NCI-H526 treated with DMSO at 0.1 percent for 48 hours (cell line): ENCODE measurements around the gene SOST.

ENCODE experiments used
- DNase-seq: peaks from one replicate; lab custom pipeline; 2025; lab: John Stamatoyannopoulos, UW

The SOST gene

GRCh38 chr17:43741636-43742035 is 17.0 kb downstream of the SOST start:
- no peak for DNase-seq

DNA sequence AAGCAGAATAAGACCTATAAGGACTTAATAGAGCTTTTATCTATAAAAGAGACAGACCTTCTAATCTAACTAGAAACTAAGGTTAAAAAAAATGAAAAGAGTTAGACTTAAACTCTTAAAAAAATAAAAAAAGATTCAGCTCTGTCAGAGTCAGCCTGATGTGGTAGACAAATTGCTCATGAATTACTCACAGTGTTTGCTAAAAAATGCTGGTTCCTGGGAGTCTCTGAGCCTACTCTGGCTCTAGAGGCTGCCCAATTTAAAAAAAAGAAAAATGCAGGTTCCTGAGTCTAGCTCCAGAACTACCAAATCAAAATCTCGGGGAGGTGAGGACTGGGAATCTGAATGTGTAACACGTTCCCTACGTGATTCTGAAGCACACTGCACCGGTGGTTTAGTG is 18.1 kb downstream of the SOST start:
- no peak for DNase-seq

GRCh38 chr17:43737722-43738121 is 20.9 kb downstream of the SOST start:
- no peak for DNase-seq

- DNase-seq: no peak
Measured at GRCh38 chr17:43736389-43736788, 22.2 kb downstream of the SOST start.

- DNase-seq: no peak
Measured at GRCh38 chr17:43734376-43734775, 24.2 kb downstream of the SOST start.

DNA sequence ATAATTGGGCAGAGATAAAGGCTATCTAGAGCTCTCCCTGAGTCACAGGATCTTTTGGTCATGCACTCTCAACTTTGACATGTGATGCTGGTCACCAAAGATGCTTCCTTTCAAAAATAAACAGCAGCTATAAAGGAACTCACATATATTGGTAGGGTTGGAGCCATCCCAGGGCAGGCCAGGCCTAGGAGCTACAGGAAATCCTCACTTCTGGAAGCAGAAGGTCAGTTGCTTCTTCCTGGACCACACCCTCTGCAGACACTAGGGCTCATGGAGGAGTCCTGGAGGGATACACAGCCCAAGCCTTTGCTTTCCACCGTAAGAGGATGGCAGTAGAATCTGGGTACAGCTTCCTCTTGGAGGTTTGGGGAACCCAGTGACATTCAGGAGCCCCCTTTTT is 24.6 kb downstream of the SOST start:
- no peak for DNase-seq

GRCh38 chr17:43732958-43733357 is 25.6 kb downstream of the SOST start:
- DNase-seq: no peak

DNA sequence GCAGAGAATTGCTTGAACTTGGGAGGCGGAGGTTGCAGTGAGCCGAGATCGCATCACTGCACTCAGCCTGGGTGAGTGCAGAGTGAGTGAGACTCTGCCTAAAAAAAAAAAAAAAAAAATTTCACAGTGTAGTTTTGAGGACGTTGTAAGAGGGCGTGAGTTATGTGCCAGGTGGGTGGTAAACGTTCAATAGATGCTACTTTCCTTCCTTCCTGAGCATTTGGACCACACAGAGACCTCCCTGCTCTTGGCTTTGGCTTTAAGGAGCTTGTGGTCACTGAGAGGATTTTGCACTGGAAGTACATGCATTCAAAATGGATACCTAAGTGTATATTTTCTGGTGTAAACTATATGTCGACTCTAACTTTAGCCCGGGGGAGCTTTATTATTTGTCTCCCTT is 30.5 kb downstream of the SOST start:
- no peak for DNase-seq

- DNase-seq: no peak
Measured at GRCh38 chr17:43723697-43724359, 34.8 kb downstream of the SOST start.

GRCh38 chr17:43722870-43723665 is 35.5 kb downstream of the SOST start:
- no peak for DNase-seq

- no peak for DNase-seq
Measured at GRCh38 chr17:43722269-43722619, 36.3 kb downstream of the SOST start.

- DNase-seq: no peak
Measured at GRCh38 chr17:43721537-43722268, 36.9 kb downstream of the SOST start.

DNA sequence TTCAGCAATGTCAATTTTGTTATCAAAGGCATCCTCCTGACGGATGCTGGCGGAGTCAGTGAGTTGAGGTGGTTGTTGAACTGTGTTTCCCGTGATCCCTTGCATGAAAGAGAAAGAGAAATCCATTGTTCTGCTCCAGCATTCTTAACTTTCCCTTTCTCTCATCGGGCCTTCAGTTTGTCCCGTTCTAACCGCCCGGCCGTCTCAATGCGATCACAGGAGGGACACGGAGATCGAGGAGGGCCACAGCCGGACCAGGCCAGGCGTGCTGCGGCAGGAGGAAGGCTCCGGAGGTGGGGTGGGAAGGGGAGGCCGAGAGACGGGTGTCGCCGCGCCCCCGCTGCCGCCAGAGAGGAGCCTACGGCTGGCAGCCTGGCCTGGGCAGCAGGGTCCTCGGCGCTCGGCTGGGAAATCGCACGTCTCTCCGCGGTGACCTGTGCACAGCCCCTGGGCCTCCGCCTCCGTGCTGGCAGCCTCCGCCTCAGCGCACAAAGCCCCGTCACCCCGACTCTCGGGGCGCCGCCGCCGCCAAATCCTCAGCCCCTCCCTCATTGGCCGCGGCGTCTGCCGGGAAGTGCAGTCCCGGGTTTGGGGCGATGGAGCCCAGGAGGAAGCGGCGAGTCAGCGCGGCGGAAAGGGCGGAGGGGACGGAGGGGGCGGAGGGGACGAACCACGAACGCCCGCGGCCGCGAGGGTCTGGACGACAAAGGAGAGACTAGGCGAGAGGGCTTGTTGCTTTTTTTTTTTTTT is 38.1 kb downstream of the SOST start:
- DNase-seq: no peak

- no peak for DNase-seq
Measured at GRCh38 chr17:43719578-43719977, 39.0 kb downstream of the SOST start.

DNA sequence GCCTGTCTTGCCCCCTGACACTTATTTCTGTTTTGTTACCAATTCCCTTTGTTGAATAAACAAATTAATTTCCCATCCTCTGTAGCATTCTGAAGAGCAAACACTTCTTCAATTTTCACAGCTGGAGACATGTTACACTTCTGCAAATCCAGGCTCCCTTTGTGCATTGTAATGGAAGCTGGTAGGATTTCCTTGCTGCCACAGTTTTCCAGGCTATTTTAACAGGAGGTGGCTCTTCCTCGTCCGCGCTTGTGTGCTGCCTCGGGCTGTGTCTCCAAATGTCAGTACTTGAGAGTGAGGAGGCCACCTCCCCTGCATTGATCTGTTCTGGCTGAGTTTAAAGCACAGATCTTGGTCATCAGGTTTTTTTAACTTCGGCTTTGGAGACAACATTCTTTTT is 40.0 kb downstream of the SOST start:
- DNase-seq: no peak

- DNase-seq: no peak
Measured at GRCh38 chr17:43717913-43718312, 40.7 kb downstream of the SOST start.

DNA sequence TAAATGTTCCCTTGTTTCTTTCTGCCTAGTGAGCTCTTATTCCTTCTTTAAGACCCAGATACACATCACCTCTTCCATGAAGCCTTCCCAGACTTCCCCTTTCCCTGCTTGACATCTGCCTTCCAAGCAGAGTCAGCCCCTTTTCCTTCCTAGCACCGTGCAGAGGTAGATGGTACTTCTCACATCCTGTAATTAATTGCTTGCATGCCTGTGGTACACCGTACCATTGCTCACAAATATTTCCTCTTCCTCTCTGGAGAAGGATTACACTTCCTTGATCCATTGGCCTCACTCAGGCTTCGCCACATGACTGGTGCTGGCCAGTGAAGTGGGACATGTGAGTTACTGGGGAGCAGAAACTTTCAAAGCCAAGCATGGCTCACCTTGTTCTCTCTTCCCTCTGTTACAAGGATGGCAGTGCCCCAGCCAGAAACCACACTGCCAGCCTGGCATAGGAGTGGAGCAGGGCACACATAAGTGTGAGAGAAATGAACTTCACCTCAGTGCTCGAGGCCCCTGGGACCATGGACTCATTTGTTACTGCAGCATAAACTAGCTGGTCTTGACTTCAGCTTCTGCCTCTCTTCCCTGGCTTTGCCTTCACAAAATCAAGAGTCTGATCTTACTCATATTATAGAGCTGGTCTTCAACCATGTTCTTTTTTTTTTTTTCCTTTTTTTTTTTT is 44.0 kb downstream of the SOST start:
- DNase-seq: no peak

DNA sequence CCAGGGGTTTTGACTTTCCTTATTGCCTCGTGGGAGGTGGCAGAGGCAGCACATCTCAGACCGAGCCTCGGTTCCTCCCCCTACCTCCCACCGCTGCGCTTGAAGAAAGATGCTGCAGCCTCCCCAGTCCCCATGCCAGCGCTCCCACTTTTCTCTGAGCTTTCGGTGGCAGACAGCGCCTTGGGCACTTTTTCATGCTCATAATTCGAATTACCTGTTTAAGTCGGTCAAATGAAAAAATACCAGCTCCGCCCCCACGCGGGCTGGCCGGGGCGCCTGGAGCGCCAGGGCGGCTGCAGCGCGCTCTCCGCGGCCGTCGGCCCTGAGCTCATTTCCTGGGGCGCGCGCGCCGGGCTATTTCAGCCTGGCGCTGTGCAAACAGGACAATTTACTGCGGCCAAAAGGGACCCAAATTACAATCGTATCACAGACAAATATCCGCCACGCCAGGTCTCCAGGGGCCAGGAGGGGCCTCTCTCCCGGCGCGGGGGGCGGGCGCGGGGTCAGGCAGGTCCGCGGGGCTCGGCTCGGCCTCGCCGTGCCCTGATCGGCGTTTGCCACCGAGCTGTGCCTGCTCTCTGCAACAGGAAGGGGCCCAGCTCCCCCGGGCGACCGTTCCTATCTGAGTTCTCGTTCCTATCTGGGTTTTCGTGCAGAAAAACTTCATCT is 45.0 kb downstream of the SOST start:
- DNase-seq: no peak

DNA sequence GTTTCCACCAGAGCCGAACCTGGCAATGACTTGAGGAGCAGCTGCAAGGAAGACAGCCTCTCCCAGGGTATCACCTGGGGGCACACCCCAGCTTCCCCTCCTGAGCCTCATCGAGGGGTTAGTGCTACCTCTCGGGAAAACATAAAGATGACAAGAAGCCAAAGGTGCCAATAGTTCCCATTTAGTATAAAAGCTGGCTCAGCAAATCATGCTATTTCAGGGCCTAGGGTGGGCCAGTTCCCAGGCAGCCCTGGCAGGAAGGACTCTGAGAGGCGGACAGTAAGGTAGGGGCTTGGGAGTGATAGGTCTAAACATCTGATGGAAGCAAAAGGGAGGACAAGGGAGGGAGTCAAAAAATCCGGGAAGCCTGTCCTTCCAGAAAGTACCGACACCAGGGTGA is 46.2 kb downstream of the SOST start:
- DNase-seq: no peak

DNA sequence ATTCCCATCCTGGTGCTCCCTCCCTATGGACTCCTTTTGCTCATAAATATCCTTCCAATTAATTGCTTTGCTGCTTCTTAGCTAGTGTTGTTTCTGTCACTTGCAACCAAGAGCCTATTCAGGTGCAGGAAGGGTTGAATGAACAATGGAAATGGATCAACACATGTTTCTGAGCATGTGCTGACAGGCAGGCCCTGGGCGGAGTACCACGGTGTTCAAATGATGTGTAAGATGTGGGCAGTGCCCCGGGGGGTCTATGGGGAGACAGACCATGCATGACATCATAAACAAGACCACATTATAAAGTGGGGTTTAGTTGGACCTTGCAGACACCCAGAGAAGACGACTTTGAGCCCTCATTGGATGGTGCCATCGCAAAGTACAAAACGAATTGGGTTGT is 48.5 kb downstream of the SOST start:
- DNase-seq: no peak

DNA sequence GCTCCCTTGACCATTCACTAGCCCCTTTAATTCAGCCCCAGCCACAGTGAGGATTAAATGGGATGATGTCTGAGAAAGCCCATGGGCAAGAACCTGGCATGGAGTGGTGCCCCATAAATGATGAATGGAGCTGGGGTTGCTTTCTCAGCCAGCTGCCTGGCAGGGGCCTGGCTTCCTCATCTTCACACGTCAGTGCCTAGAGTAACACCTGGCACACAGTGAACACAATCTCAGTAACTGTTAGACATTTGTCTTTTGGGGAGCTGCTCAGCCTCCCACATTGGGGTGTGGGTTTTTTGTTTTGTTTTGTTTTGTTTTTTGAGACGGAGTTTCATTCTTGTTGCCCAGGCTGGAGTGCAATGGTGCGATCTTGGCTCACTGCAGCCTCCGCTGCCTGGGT is 49.4 kb downstream of the SOST start:
- DNase-seq: no peak
